Measurements from ENCODE around the gene PTK7.

DNA sequence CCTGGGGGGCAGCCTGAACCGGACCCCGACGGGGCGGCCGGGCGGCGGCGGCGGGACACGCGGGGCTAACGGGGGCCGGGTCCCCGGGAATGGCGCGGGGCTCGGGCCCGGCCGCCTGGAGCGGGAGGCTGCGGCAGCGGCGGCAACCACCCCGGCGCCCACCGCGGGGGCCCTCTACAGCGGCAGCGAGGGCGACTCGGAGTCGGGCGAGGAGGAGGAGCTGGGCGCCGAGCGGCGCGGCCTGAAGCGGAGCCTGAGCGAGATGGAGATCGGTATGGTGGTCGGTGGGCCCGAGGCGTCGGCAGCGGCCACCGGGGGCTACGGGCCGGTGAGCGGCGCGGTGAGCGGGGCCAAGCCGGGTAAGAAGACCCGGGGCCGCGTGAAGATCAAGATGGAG lies 95.6 kb downstream of the PTK7 start:
- TF ChIP-seq EZH2 (IDR thresholded peaks at IDR 0.05) (no peak), RAD21 (IDR thresholded peaks at IDR 0.05; ENCODE audit: low read depth) (no peak), POLR2A (IDR thresholded peaks at IDR 0.05; ENCODE audit: borderline replicate concordance, extremely low read depth, insufficient read depth, insufficient read length) (no peak), POLR2AphosphoS5 (IDR thresholded peaks at IDR 0.05; ENCODE audit: low read depth, low read length) (no peak), ZNF274 (IDR thresholded peaks at IDR 0.05; ENCODE audit: low read depth, low read length) (no peak), SP1 (IDR thresholded peaks at IDR 0.05; ENCODE audit: low read depth) (no peak), CEBPB (IDR thresholded peaks at IDR 0.05; ENCODE audit: low read depth) (no peak), EZH2phosphoT487 (IDR thresholded peaks at IDR 0.05; ENCODE audit: borderline replicate concordance) (no peak), TCF7L2 (IDR thresholded peaks at IDR 0.05; ENCODE audit: borderline replicate concordance, extremely low read depth, insufficient read depth, insufficient read length) (no peak), YY1 (IDR thresholded peaks at IDR 0.05; ENCODE audit: extremely low read depth, insufficient replicate concordance, low read depth, low read length) (no peak), EGR1 (IDR thresholded peaks at IDR 0.05; ENCODE audit: low read depth) (no peak)
- TF ChIP-seq, protein P1, sequence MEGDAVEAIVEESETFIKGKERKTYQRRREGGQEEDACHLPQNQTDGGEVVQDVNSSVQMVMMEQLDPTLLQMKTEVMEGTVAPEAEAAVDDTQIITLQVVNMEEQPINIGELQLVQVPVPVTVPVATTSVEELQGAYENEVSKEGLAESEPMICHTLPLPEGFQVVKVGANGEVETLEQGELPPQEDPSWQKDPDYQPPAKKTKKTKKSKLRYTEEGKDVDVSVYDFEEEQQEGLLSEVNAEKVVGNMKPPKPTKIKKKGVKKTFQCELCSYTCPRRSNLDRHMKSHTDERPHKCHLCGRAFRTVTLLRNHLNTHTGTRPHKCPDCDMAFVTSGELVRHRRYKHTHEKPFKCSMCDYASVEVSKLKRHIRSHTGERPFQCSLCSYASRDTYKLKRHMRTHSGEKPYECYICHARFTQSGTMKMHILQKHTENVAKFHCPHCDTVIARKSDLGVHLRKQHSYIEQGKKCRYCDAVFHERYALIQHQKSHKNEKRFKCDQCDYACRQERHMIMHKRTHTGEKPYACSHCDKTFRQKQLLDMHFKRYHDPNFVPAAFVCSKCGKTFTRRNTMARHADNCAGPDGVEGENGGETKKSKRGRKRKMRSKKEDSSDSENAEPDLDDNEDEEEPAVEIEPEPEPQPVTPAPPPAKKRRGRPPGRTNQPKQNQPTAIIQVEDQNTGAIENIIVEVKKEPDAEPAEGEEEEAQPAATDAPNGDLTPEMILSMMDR (IDR thresholded peaks at IDR 0.05 in 2 of 3, conservative IDR thresholded peaks at IDR 0.05 in 1 of 3; ENCODE audit: borderline replicate concordance in 1 of 3, insufficient read depth in 1 of 3, low read depth in 2 of 3, low read length in 2 of 3): no peak
- TF ChIP-seq, protein P2, sequence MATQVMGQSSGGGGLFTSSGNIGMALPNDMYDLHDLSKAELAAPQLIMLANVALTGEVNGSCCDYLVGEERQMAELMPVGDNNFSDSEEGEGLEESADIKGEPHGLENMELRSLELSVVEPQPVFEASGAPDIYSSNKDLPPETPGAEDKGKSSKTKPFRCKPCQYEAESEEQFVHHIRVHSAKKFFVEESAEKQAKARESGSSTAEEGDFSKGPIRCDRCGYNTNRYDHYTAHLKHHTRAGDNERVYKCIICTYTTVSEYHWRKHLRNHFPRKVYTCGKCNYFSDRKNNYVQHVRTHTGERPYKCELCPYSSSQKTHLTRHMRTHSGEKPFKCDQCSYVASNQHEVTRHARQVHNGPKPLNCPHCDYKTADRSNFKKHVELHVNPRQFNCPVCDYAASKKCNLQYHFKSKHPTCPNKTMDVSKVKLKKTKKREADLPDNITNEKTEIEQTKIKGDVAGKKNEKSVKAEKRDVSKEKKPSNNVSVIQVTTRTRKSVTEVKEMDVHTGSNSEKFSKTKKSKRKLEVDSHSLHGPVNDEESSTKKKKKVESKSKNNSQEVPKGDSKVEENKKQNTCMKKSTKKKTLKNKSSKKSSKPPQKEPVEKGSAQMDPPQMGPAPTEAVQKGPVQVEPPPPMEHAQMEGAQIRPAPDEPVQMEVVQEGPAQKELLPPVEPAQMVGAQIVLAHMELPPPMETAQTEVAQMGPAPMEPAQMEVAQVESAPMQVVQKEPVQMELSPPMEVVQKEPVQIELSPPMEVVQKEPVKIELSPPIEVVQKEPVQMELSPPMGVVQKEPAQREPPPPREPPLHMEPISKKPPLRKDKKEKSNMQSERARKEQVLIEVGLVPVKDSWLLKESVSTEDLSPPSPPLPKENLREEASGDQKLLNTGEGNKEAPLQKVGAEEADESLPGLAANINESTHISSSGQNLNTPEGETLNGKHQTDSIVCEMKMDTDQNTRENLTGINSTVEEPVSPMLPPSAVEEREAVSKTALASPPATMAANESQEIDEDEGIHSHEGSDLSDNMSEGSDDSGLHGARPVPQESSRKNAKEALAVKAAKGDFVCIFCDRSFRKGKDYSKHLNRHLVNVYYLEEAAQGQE (IDR thresholded peaks at IDR 0.05; ENCODE audit: low read depth): no peak
- TF ChIP-seq, protein P3, sequence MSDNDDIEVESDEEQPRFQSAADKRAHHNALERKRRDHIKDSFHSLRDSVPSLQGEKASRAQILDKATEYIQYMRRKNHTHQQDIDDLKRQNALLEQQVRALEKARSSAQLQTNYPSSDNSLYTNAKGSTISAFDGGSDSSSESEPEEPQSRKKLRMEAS (IDR thresholded peaks at IDR 0.05): no peak
